Chondrocyte (in vitro differentiated cells): Measurements from ENCODE around the gene MED17. TPM values are rescaled to one million over a fixed set of nuclear protein-coding genes. Genes with fewer than 3 reads are reported as not detected.

Experiments
- DNase-seq: peaks from one replicate; pipeline ENCODE4 v3.0.0; 2021; ENCODE audit warnings: mixed read lengths, low spot score
- H3K27ac Mint-ChIP-seq: one replicate; pipeline ENCODE4 v1.8.0; 2021; ENCODE audit warnings: mild to moderate bottlenecking, moderate library complexity, mixed read lengths; ENCODE audit not compliant: unreplicated experiment
- H3K27me3 Mint-ChIP-seq: 2 replicates; pipeline ENCODE4 v1.8.0; 2021; ENCODE audit warnings: low read depth, mixed read lengths
- H3K36me3 Mint-ChIP-seq: 2 replicates; pipeline ENCODE4 v1.8.0; 2021; ENCODE audit warnings: low read depth, mixed read lengths
- H3K4me1 Mint-ChIP-seq: 2 replicates; pipeline ENCODE4 v1.8.0; 2021; ENCODE audit warnings: low read depth, mild to moderate bottlenecking, mixed read lengths
- H3K4me3 Mint-ChIP-seq: one replicate; pipeline ENCODE4 v1.8.0; 2021; ENCODE audit warnings: mild to moderate bottlenecking, moderate library complexity, mixed read lengths; ENCODE audit not compliant: unreplicated experiment
- H3K9me3 Mint-ChIP-seq: 2 replicates; pipeline ENCODE4 v1.8.0; 2021; ENCODE audit warnings: low read depth, mixed read lengths
- CTCF ChIP-seq: fragments of 200-600 bp; sonication (generic); IDR thresholded peaks from 2 replicates; pipeline ENCODE4 v1.5.0; 2021; ENCODE audit warnings: antibody characterized with exemption, mild to moderate bottlenecking, moderate library complexity
- total RNA-seq: library from RNA; stranded (reverse); gene quantifications from 3 replicates; pipeline ENCODE4 v1.2.1, GENCODE V29; 2021

The MED17 gene
- total RNA-seq, 1 donor from 2014 or later = 28.1 TPM

- Mint-ChIP-seq H3K27ac (no peak overlapping the region), H3K9me3 (no peaks in the 10 kb centered on the region), H3K27me3 (no peaks in the 10 kb centered on the region), H3K4me3 (no peak overlapping the region), H3K36me3 (no peaks in the 10 kb centered on the region), H3K4me1 (peaks cover 6% of the 10 kb centered on the region)
- no peak for DNase-seq
- TF ChIP-seq CTCF = no peak
Measured at GRCh38 chr11:93849751-93850593, 65.9 kb downstream of the MED17 start.

DNA sequence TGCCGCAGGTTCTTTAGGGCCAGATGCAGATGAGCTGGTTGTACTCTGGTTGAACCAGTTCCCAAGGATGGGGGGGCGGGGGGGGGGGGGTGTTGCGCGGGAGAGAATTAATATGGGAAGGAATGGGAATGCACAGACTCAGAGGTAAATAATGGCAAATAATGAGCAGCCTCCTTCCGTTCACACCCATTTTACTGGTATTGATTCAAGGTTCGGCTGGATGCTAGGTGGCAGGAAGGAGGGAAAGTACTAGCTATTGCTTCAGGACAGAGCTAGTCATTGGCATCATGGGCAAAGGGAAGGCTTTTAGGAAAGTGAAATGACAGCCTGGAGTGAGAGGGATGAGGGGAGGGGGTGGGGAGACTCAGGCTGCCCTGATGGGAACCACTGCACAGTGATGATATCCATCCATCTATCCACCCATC, 66.5 kb downstream of the MED17 start, which contains the start of gene VSTM5:
VSTM5 (minus strand) TSS at position 25 of the 425 bp plus-strand sequence. CDS start 116 bp downstream, outside the sequence.
- DNase-seq = no peak
- H3K27me3 Mint-ChIP-seq = no peaks in the 10 kb centered on the region
- H3K4me3 Mint-ChIP-seq = no peak within 1 kb of the TSS
- H3K4me1 Mint-ChIP-seq = peaks cover 6% of the 10 kb centered on the region
- no peak for TF ChIP-seq CTCF
- H3K27ac Mint-ChIP-seq = no peak within 1 kb of the TSS
- H3K36me3 Mint-ChIP-seq = no peaks in the 10 kb centered on the region
- no peaks in the 10 kb centered on the region for H3K9me3 Mint-ChIP-seq

GRCh38 chr11:93852242-93852641, 68.2 kb downstream of the MED17 start:
- no peak overlapping the region for H3K27ac Mint-ChIP-seq
- H3K4me3 Mint-ChIP-seq = no peak overlapping the region
- H3K9me3 Mint-ChIP-seq = no peaks in the 10 kb centered on the region
- no peak for DNase-seq
- peaks cover 2% of the 10 kb centered on the region for H3K36me3 Mint-ChIP-seq
- H3K4me1 Mint-ChIP-seq = no peaks in the 10 kb centered on the region
- no peaks in the 10 kb centered on the region for H3K27me3 Mint-ChIP-seq
- TF ChIP-seq CTCF = no peak

DNA sequence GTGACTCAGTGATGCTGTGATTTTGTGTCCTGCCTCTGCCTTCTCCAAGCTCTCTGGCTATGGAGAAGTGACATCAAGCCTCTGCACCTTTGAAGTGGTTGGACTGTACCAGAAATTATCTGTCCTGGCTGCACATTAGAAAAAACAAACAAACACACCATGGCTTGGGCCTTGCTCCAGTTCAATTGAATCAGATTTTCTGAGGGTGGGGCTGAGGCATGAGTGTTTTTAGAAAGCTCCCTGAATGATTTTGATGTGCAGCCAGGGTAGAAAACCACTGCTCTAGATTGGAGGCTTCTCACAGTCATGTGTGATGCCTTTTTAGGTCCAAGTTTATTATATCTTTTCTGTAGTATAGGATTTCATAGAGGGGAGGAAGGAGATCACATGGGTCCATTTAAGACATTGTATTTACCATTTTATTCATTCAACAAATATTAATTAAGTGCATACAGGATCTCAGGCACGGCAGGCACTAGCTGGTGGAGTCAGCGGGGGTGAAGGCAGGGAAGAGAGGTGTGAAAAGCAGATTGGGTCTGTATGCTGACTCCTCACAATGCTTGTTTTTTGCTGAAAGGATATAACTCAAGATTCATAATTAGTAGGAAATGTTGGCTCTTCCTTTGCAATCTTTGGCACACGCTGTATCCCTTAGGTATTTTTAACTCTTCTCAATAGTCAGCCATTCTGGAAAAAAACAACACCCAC, 73.5 kb downstream of the MED17 start:
- peaks cover 2% of the 10 kb centered on the region for H3K36me3 Mint-ChIP-seq
- H3K27me3 Mint-ChIP-seq = no peaks in the 10 kb centered on the region
- no peak overlapping the region for H3K27ac Mint-ChIP-seq
- H3K9me3 Mint-ChIP-seq = no peaks in the 10 kb centered on the region
- no peak overlapping the region for H3K4me3 Mint-ChIP-seq
- no peak for DNase-seq
- H3K4me1 Mint-ChIP-seq = peaks cover 13% of the 10 kb centered on the region
- TF ChIP-seq CTCF = no peak

DNA sequence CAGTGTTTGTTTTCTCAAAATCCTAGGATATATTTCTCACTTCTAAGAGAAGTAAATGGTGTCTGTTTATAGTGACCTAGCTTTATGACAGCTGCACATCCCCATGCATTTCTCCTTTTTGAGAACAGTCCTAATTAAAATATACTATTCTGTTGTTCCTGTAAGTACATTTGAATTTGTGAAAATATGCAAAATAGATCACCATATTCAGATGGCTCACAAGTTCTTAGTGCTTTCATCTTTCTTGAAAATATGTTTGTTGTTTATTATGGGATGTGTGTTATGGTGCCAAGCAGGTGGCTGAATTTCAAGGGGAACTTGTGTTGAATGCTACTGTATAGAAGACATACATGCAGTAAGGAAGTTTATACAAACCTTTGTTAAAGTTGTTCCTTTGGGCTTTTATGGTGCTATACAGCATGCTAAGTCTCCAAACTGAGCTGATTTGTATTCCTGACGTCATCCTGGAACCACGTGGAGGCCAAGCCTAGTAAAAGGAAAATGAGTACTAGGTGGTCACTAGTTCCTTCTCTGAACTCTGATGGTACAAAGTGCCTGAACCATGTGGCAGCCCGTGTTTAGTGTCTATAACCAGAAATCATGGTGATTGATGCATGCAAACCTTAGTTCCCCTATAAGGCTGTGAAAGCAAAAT, 74.2 kb downstream of the MED17 start:
- no peak for DNase-seq
- Mint-ChIP-seq H3K27ac (no peak overlapping the region), H3K36me3 (peaks cover 2% of the 10 kb centered on the region), H3K9me3 (no peaks in the 10 kb centered on the region), H3K27me3 (no peaks in the 10 kb centered on the region), H3K4me3 (no peak overlapping the region), H3K4me1 (peaks cover 13% of the 10 kb centered on the region)
- TF ChIP-seq CTCF = no peak
